Right cardiac atrium (tissue), 5 donors: ENCODE data around the gene PTPRU. TPM values are rescaled to one million over a fixed set of nuclear protein-coding genes. Genes with fewer than 3 reads are reported as not detected.

Experiments used
- ATAC-seq, 2 donors: fragments of 200-7000 bp; cut with Tn5 transposase; one replicate each; pipeline versions ENCODE4 v1.8.0 to v1.9.1; 2020; ENCODE audit warnings: moderate library complexity in 2 of 2, mild to moderate bottlenecking in 1 of 2
- DNase-seq, 3 donors: peaks; one replicate each; pipeline ENCODE4 v3.0.0-alpha.2; 2020
- H3K27ac ChIP-seq: one replicate; pipeline ENCODE4 v1.5.1; 2013; ENCODE audit warnings: mild to moderate bottlenecking, low read length, control low read depth, moderate library complexity
- H3K27me3 ChIP-seq: one replicate; pipeline ENCODE4 v1.6.1; 2013; ENCODE audit not compliant: control insufficient read depth, insufficient read depth
- H3K4me1 ChIP-seq: one replicate; pipeline ENCODE4 v1.6.1; 2013; ENCODE audit warnings: low read length; ENCODE audit not compliant: control insufficient read depth, insufficient read depth
- H3K4me3 ChIP-seq: one replicate; pipeline ENCODE4 v1.5.1; 2013; ENCODE audit warnings: low read length, control low read depth
- H3K9me3 ChIP-seq: one replicate; pipeline ENCODE4 v1.6.1; 2013; ENCODE audit warnings: low read length; ENCODE audit not compliant: control insufficient read depth
- WGBS: extraction: QIAGEN DNeasy Blood & Tissue Kit; methylation state at CpG from one replicate; pipeline ENCODE4 v1.1.7; 2013; 5-methylcytosine and 5-hydroxymethylcytosine counted together
- intact Hi-C, 4 donors: fragments of 100-400 bp; cut with DNase I; formaldehyde crosslinking; loops; one replicate each; pipeline versions ENCODE4 v1.11.0 to v1.14.0; 2022 to 2023
- polyA plus RNA-seq: library from polyadenylated mRNA; stranded (reverse); fragments of 200-250 nt; gene quantifications from one replicate; pipeline ENCODE4 v1.2.3, GENCODE V29; 2013
- total RNA-seq, 4 donors: library from RNA; stranded (reverse); fragmentation: NEBNext Ultra II Directional; extraction: Animal tissue kit (Norgen Biotek cat#: 25700); gene quantifications; one replicate each; pipeline ENCODE4 v1.2.1, GENCODE V29; 2021
- donor health status: healthy with polysubstance abuse.
- donor health status: DM: no; HTN: yes; CAD: no.
- donor health status: DM: no; HTN: no; CAD: no.
- donor health status: DM: no; HTN: yes; CAD: no; lungs with severe emphysema.
- donor health status: DM: yes; HTN: yes; CAD: no.

The PTPRU gene
- total and polyA plus RNA-seq, 5 donors, result 13.7 to 29.9 (median 23.2) TPM

DNA sequence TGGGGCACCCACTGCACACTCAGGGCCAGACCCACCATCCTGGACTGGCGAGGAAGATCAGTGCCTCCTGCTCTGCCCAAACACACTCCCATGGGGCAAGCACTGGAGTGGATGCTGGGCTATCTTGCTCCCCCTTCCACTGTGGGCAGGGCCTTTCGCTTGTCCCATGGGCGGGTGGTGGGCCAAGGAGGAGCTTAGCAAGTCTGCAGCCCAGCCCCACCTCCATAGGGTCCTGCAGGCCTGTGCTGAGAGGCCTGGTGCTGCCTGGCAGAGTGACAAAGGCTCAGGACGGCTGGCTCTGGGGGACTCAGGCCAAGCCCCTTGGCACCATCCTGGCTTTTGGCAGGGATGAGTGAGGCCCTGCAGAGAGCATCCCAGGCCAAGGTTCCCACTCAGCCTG is 89.4 kb downstream of the PTPRU start:
- WGBS, result 73% methylated on average over 4 of the region's 4 CpGs
- H3K27ac ChIP-seq, result no peak overlapping the region
- DNase-seq, result no peak
- ATAC-seq, result peak in 1 of 2 donors; percentile 14
- H3K9me3 ChIP-seq, result no peaks in the 10 kb centered on the region
- no peaks in the 10 kb centered on the region for H3K27me3 ChIP-seq
- H3K4me3 ChIP-seq, result no peak overlapping the region
- no peaks in the 10 kb centered on the region for H3K4me1 ChIP-seq
- intact Hi-C loops, result no loop called here

DNA sequence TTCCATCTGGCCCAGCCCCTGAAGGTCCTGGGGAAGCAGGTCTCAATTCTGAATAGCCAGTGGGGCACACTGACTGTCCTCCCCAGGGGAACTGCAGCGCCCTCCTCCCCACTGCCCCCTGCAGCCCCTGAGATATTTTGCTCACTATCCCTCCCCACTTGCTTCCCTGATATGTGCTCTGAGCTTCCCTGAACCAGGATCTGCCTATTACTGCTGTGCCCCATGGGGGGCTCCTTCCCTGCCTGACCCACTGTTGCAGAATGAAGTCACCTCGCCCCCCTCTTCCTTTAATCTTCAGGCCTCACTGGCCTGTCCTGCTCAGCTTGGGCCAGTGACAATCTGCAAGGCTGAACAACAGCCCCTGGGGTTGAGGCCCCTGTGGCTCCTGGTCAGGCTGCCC is 89.8 kb downstream of the PTPRU start:
- ATAC-seq, result no peak
- WGBS, result 90% methylated on average over 2 of the region's 2 CpGs
- intact Hi-C loops, result no loop called here

DNA sequence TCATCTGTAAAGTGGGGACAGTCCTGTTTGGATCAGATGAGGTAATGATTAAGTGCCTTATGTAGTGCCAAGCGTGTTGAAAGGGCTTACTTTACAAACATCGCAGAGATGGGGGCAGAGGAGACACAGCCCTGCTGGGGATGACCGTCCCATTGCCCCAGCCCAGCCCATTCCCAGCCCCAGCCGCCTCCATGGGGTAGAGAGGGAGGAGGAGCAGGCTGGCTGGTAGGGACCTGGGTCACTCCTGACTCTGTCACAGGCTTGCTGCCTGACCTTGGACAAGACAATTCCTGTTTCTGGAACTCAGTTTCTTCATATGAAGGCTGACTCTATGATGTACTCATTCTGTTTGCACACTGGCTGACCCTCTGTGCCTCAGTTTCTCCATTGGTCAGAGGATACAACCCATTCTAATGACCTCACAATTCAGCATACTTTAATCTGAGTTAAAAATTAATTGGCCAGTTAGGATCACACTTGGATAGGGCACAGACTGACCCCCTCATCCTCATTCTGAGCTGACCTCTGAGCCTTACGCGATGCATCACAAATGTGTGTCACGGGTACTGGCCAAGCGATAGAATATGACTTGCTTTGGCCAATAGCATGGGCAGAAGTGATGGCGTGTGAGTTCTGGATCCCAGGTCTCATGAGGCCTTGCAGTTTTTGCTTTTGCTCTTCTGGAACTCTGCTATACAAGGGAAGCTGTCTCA is 91.1 kb downstream of the PTPRU start:
- H3K4me3 ChIP-seq, result no peak overlapping the region
- intact Hi-C loops, result no loop called here
- DNase-seq (no peak), ATAC-seq (no peak)
- no peaks in the 10 kb centered on the region for H3K27me3 ChIP-seq
- H3K9me3 ChIP-seq, result no peaks in the 10 kb centered on the region
- no peak overlapping the region for H3K27ac ChIP-seq
- H3K4me1 ChIP-seq, result no peaks in the 10 kb centered on the region
- 95% methylated on average over 9 of the region's 9 CpGs for WGBS

More for the DNA sequence above, 89.8 kb downstream of the PTPRU start:
- Histone ChIP-seq H3K27me3 (no peaks in the 10 kb centered on the region), H3K4me1 (no peaks in the 10 kb centered on the region), H3K9me3 (no peaks in the 10 kb centered on the region), H3K27ac (no peak overlapping the region), H3K4me3 (no peak overlapping the region)
- no peak for DNase-seq

GRCh38 chr1:29329022-29329775 is 92.9 kb downstream of the PTPRU start:
- 86% methylated on average over 9 of the region's 9 CpGs for WGBS
- no peak for ATAC-seq
- Histone ChIP-seq H3K9me3 (no peaks in the 10 kb centered on the region), H3K4me1 (no peaks in the 10 kb centered on the region), H3K27me3 (no peaks in the 10 kb centered on the region), H3K4me3 (no peak overlapping the region), H3K27ac (no peak overlapping the region)
- intact Hi-C loops, result no loop called here
- no peak for DNase-seq

- ATAC-seq (no peak), DNase-seq (no peak)
- no peak overlapping the region for H3K4me3 ChIP-seq
- no peak overlapping the region for H3K27ac ChIP-seq
- intact Hi-C loops, result loop anchor here in 1 of 4 donors (10.0 kb wide), 1 partner anchor 75 kb away; no protein-coding TSS in a partner anchor
- H3K27me3 ChIP-seq, result no peaks in the 10 kb centered on the region
- H3K9me3 ChIP-seq, result no peaks in the 10 kb centered on the region
- no peaks in the 10 kb centered on the region for H3K4me1 ChIP-seq
- WGBS, result 58% methylated on average over 2 of the region's 2 CpGs
Measured at GRCh38 chr1:29330089-29330488, 93.8 kb downstream of the PTPRU start.

- Histone ChIP-seq H3K27me3 (no peaks in the 10 kb centered on the region), H3K4me1 (no peaks in the 10 kb centered on the region), H3K4me3 (no peak overlapping the region), H3K27ac (no peak overlapping the region), H3K9me3 (no peaks in the 10 kb centered on the region)
- intact Hi-C loops, result loop anchor here in 1 of 4 donors (10.0 kb wide), 1 partner anchor 76 kb away; no protein-coding TSS in a partner anchor
- WGBS, result 77% methylated on average over 7 of the region's 7 CpGs
- DNase-seq (no peak), ATAC-seq (no peak)
Measured at GRCh38 chr1:29330856-29331255, 94.5 kb downstream of the PTPRU start.

DNA sequence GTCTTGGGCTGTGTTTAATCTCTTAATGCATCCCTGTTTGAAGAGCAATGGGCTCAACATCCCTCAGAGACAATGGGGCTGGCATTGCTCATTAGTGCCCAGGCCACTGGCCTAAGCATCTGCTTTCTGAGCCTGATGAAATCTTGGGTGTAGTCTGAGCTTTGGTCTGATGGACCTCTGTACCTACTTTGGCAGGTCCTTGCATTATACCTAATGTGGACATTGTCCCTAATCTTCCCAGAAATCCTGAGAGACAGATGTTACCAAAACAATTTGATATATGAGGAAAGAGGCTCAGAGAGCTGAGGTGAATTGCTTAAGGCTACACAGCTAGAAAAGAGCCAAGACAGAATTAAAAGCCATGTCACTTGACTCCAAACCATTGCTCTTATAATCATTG is 95.0 kb downstream of the PTPRU start:
- ATAC-seq (no peak), DNase-seq (no peak)
- H3K27ac ChIP-seq, result no peak overlapping the region
- no peak overlapping the region for H3K4me3 ChIP-seq
- no peaks in the 10 kb centered on the region for H3K4me1 ChIP-seq
- H3K9me3 ChIP-seq, result no peaks in the 10 kb centered on the region
- H3K27me3 ChIP-seq, result no peaks in the 10 kb centered on the region
- intact Hi-C loops, result loop anchor here in 1 of 4 donors (10.0 kb wide), 1 partner anchor 77 kb away; no protein-coding TSS in a partner anchor

GRCh38 chr1:29331729-29332128 is 95.4 kb downstream of the PTPRU start:
- no peak overlapping the region for H3K4me3 ChIP-seq
- no peaks in the 10 kb centered on the region for H3K4me1 ChIP-seq
- DNase-seq (no peak), ATAC-seq (no peak)
- no peaks in the 10 kb centered on the region for H3K9me3 ChIP-seq
- WGBS, result 79% methylated on average over 1 of the region's 1 CpG
- H3K27ac ChIP-seq, result no peak overlapping the region
- intact Hi-C loops, result loop anchor here in 1 of 4 donors (10.0 kb wide), 1 partner anchor 77 kb away; no protein-coding TSS in a partner anchor
- H3K27me3 ChIP-seq, result no peaks in the 10 kb centered on the region

DNA sequence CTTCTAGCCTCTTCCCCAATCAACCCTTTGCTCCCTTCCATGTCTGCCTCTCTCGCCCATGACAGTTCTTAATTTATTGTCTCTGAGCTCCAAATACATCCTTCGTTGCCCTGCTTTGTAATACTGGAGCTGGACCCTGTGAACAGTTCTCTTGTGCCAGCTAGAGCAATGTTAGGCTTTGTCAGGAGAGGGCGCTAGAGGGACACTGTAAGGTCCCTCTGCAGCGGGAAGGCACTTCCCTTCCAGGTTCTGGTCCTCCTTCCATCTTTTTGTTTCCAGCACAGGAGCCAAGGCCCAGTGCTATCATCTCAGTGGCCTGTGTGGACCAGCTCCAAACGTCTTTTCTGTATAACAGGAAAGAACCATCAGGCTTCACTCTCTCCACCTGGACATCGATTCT is 95.9 kb downstream of the PTPRU start:
- intact Hi-C loops, result loop anchor here in 1 of 4 donors (10.0 kb wide), 1 partner anchor 77 kb away; no protein-coding TSS in a partner anchor
- ATAC-seq, result no peak

GRCh38 chr1:29333008-29333407 is 96.7 kb downstream of the PTPRU start:
- intact Hi-C loops, result loop anchor here in 1 of 4 donors (10.0 kb wide), 1 partner anchor 78 kb away; no protein-coding TSS in a partner anchor

More for the DNA sequence above, 95.9 kb downstream of the PTPRU start:
- Histone ChIP-seq H3K9me3 (no peaks in the 10 kb centered on the region), H3K27ac (no peak overlapping the region), H3K4me1 (no peaks in the 10 kb centered on the region), H3K27me3 (no peaks in the 10 kb centered on the region), H3K4me3 (no peak overlapping the region)
- DNase-seq, result no peak
- WGBS, result 43% methylated on average over 6 of the region's 6 CpGs

GRCh38 chr1:29335573-29335972 is 99.3 kb downstream of the PTPRU start:
- no peak overlapping the region for H3K27ac ChIP-seq
- H3K4me1 ChIP-seq, result no peaks in the 10 kb centered on the region
- no peak overlapping the region for H3K4me3 ChIP-seq
- no peak for ATAC-seq
- intact Hi-C loops, result loop anchor here in 1 of 4 donors (10.0 kb wide), 1 partner anchor 81 kb away; no protein-coding TSS in a partner anchor
- no peak for DNase-seq
- H3K9me3 ChIP-seq, result no peaks in the 10 kb centered on the region
- H3K27me3 ChIP-seq, result no peaks in the 10 kb centered on the region

More at GRCh38 chr1:29333008-29333407, 96.7 kb downstream of the PTPRU start:
- Histone ChIP-seq H3K4me3 (no peak overlapping the region), H3K27me3 (no peaks in the 10 kb centered on the region), H3K27ac (no peak overlapping the region), H3K9me3 (no peaks in the 10 kb centered on the region), H3K4me1 (no peaks in the 10 kb centered on the region)
- WGBS, result 87% methylated on average over 3 of the region's 3 CpGs
- DNase-seq (no peak), ATAC-seq (no peak)
